Renal pelvis (tissue), 4 donors: Measurements from ENCODE around the gene CLMN. TPM values are rescaled to one million over a fixed set of nuclear protein-coding genes. Genes with fewer than 3 reads are reported as not detected.
A peak's percentile ranks its signal among the peaks of the same experiment; 100 is the strongest.
"Not testable (repeated sequence)": the region's sequence is repeated elsewhere in the genome, so short reads cannot be mapped to it uniquely, and the experiment has no call there.

ENCODE experiments used
- DNase-seq: peaks from one replicate; pipeline ENCODE4 v3.0.0-alpha.2; 2013
- polyA plus RNA-seq, 3 donors: library from polyadenylated mRNA; unstranded; fragments of 120-200 nt; gene quantifications; one replicate each; pipeline ENCODE4 v1.2.1, GENCODE V29; 2013; ENCODE audit not compliant: insufficient read length in 3 of 3

Gene CLMN
- polyA plus RNA-seq, 3 donors: 18.2 to 41.5 (median 30.6) TPM

DNA sequence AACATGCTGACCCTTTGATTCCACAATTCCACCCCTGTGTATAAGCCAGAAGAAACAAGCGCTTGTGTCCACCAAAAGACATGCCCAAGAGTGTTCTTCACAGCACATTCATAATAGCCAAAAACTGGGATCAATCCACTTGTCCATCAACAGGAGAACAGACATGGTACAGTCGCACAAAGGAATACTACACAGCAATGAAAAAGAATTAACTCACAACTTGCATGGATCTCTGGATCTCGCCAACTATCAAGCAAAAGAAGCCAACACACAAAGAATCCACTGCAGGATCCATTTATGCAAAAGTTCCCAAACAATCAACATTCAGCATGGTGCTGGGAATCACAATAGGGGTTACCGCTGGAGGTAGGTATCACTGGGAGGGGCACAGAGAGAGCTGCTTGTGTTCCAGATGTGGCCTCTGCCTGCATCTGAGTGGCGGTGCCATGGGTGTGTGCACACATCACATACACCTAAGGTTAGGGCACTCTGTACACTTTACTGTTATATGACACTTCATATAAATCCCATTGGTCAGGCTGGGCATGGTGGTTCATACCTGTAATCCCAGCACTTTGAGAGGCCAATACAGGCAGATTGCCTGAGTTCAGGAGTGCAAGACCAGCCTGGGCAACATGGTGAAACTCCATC, 30.9 kb downstream of the CLMN start:
- no peak for DNase-seq

DNA sequence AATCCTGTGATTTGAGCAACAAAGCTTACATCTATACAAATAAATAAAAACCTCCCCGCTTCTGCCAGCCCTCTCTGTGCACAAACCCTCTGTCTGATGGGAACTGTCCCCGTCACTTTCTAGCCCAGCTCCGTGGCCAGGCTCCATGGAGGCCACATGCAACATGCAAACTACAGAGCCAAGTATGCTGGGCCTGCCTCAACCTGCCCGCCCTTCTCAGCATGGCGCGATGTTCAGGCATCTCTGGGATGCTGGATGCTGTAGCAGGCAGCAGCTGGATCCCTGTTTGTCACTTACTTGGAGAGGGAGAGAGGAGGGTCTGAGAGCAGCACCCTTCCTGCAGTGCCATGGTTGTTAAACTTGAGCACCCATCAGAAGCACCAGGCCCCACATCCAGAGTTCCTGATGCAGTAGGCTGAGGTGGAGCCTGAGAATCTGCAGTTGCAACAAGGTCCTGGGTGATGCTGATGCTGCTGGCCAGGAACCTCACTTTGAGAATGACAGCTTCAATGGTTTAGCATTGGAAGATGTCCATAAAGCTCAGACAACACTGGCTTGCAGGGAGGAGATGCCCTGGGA, 32.4 kb downstream of the CLMN start:
- DNase-seq: no peak

DNA sequence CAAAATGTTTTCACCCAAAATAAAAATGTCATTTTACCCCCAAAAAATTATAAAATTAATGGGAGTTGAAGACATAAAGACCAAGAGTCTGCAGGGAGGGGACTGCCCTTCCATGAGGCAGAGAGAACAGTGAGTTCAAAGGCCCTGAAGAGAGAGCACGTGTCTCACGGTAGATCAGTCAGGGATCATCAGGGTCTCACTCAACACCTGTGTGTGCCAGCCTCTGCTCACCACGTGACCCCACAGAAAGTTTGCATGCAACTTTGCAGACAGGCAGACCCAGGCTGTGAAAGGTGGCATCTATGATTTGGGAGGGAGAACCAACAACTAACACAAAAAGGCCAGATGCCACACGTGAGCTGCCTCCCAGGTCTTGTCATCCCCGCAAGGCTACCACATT, 33.1 kb downstream of the CLMN start:
- DNase-seq: no peak

DNA sequence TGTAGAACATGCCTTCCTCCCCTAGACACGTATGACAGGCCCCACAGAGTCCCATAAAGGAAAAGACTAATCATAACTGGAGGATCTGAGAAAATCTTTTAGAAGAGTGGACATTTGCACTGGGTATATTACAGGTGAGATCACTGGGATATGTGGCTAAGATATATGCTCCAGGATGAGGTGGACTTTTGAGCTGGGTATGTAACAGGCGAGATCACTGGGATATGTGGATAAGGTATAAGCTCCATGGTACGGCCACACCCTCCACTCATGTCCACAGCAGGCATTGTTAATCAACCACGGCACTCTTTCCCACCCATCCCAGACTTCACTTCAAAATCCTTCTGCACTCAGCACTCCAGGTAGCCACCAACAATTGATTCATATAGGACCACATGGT, 34.1 kb downstream of the CLMN start:
- DNase-seq: no peak

DNA sequence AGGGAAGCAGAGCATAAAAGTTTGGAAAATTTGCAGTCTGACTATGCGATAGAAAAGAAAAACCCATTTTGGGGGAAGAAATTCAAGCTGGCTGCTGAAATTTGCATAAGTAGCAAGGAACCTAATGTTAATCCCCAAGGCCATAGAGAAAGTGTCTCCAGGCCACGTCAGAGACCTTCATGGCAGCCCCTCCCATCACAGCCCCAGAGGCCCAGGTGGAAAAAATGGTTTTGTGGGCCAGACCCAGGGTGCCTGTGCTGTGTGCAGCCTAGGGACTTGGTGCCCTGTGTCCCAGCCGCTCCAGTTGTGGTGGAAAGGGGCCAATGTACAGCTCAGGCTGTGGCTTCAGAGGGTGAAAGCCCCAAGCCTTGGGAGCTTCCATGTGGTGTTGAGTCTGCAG, 35.9 kb downstream of the CLMN start:
- not testable (repeated sequence) for DNase-seq

DNA sequence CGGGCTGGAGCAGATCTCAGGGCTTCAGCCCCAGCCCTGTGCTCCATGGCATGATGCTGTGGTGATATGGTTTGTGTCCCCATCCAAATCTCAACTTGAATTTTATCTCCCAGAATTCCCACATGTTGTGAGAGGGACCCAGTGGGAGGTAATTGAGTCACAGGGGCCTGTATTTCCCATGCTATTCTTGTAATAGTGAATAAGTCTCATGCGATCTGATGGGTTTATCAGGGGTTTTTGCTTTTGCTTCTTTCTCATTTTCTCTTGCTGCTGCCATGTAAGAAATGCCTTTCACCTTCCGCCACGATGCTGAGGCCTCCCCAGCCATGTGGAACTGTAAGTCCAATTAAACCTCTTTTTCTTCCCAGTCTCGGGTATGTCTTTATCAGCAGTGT, 36.7 kb downstream of the CLMN start:
- DNase-seq: not testable (repeated sequence)

DNA sequence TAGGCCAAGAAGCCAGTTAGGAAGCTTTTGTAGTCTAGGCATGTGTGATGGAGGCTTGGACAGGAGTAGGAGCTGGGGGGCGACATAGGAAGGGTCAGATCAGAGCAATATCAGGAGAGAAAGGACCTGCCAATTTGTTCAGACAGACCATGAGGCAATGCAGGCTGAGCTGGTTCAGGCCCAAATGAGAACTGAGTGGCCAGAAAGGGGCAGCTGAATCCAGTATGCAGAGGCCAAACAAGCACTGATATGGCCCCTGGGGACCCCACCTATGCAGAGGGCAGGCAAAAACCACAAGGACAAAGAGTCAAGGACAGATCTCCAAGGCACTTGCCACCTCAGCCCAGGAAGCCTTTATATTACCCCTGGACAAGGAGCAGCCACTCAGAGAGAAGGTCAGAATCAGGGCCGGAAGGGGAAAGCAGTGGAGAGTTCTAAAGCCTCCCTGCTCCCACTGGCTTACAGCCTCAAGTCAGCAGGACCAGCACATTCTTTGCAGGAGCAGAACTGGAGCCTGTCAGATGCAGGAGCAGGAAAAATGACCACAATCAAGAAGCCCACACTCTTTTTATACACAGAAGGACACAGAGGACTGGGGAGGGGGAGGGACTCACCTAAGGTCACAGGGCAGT, 37.2 kb downstream of the CLMN start:
- DNase-seq: no peak

DNA sequence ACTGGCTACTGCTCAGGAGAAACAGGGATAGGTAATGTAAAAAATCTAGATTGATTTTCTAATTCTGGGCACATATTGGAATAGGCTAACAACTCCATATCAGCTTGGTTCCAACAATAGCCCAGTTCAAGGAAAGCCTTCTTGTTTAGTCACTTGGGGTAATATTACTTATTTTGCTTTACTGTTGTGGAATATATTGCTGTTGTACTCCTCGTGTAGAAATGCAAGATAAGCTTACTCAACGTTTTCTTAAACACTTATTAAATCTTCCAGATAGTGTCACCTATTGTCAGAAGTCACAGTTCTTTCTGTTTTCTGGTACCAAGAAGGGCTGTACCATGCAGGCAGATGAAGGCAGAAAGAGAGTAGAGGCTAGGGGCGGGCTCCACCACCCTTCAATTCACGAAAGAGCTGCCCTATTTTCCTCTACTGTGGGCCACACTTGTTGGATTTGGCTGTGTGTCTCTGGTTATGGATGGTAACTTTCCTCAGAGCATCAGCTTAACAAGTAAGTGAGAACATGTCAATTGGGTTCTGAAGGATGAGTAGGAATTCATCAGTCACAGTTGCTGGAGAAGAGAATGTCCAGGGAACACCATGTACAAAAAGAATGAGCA, 38.0 kb downstream of the CLMN start:
- DNase-seq: no peak

DNA sequence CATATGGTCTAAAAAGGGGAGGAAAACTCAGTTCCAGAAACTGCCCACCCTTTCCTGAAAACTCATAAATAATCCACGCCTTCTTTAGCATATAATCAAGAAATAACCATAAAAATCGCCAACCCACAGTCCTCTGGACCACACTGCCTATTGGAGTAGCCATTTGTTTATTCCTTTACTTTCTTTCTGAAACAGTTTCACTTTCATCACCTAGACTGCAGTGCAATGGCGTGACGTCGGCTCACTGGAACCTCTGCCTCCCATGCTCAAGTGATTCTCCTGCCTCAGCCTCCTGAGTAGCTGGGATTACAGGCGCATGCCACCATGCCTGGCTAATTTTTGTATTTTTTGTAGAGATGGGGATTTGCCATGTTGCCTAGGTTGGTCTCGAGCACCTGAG, 44.2 kb downstream of the CLMN start:
- no peak for DNase-seq

DNA sequence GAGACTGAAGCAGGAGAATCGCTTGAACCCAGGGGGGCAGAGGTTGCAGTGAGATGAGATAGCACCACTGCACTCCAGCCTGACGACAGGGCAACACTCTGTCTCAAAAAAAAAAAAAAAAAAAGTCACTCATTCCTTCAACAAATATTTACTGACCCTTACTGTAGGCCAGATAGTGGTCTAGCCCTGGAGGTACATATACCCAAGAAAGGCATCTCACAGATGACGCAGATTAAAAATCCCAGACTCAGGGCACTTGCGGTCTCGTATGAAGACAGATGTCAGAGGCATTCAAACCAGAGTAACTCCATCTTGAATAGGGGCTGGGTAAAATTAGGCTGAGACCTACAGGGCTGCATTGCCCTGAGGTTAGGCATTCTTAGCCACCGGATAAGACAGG, 44.8 kb downstream of the CLMN start:
- DNase-seq: no peak

DNA sequence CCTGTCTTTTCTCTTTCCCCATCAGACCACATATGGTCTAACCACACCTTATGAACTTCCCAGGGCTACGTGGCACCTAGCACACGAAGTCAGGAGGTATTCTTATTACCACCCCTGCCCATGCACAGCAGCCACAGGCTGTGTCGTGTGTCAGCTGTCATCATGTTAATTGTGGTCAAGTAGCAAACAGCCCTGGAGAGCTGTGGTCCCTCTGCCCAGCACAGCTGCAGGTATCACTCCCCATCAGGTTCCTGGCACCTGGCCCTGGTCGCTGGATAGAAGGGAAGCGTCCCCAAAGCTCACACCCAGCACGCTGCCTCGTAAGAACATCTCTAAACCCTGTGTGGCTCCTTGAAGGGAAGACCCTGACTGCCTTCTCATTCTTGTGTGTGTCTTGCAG, 45.4 kb downstream of the CLMN start:
- DNase-seq: no peak

DNA sequence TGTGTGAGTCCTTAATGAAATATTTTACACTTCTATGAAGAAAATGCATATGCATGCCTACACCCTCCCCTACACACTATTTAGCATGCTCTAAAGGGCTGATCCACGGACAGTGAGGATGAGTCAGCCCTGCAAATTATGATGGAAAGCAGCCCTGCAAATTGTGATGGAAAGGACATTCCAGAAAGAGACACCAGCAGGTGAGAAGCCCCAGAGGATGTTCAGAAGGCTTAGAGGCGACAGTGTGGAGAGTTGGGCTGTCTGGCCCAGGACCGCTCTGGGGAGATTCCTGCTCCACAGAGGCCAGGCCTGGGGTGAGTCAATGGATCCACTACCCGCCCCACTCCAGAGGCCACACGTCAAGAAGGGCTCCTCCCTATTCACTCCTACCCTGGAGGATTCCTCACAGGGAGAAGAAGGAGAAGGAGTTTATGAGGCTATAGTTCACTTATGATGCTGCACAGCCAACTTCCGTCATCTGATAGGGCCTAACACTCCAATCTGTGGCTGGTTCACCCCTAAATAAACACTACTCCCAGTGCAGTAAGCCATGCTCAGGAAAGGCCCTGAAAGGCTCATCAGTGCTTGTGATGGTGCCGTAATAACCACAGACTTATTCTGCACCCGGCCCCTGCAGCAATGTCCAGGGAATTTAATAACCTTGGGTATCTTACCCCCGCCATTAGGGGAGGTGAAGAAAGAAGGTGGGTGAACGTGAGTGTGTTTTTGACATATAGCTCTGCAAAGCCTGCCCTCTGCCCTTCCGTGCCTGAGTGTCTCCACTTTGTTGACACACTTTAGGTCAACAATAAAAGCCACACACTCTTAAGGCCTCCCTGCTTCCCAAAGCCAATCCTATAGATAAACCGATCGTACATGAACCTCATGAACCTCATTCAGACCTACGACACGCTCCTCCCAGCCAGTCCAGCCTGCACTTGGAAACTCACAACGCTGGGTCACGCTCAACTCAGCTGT, 46.4 kb downstream of the CLMN start:
- DNase-seq: no peak

DNA sequence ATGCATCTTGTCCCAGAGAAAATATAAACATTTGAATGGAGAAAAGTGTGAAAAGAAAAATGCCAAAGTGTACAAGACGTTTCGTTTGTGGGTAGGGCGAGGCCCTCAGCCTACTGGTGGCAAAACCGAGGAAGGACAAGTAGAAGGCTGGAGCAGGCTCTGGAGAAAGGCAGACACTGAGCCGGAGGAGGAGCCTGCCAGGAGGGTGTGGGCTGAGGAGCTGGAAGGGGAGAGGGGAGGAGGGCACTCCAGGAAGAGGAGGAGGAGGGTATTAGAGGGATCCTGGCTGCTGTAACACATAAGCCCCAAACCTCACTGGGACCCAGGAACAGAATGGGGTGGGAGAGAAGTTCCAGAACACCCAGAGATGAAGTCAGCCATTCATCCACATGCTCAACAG, 47.7 kb downstream of the CLMN start:
- no peak for DNase-seq

DNA sequence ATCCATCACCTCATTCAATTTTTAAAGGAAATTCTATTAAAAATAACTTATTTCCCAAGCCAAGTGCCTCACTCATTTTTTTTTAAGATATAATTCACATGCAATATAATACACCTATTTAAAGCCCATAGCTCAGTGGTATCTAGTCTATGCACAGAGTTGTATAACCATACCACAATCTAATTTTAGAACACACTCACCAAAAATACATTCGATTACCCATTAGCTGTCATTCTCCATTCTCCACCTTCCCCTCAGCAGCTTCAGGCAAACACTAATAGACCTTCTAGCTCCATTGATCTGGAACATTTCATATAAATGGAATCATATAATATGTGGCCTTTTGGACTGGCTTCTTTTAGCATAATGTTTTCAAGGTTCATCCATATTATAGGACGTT, 49.5 kb downstream of the CLMN start:
- no peak for DNase-seq

DNA sequence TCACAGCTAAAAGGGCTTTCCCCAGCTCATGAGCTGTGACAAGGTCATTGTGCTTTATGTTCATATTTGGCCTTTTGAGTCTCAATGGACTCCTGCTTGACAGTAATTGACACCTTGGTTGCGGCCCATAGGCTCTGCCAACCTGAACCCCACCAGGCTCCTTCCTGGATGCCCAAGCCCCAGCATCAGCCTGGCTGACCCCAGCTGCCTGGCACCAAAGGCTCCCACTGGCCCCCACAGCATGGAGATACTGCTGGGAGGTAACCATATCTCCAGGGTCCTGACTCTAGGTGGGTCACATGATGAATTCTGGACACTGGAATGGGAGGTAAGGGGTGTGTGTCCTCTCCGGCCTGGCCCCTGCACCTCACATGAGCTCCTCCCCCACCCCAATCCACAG, 50.2 kb downstream of the CLMN start:
- no peak for DNase-seq

DNA sequence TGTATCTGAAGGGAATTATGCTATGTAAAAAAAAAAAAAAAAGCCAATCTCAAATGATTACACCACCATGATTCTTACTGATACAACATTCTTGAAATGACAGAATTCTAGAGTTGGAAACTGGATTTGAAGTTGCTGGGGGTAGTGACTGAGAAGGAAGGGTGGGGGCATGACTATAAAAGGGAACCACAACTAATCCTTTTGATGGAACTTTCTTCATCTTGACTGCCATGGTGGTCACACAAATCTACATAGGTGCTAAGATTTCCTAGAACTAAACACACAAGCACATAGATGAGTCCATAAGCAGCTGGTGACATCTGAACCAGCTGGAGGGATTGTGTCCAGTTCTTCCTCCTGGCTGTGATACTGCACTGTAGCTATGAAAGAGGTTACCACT, 51.4 kb downstream of the CLMN start:
- DNase-seq: no peak

DNA sequence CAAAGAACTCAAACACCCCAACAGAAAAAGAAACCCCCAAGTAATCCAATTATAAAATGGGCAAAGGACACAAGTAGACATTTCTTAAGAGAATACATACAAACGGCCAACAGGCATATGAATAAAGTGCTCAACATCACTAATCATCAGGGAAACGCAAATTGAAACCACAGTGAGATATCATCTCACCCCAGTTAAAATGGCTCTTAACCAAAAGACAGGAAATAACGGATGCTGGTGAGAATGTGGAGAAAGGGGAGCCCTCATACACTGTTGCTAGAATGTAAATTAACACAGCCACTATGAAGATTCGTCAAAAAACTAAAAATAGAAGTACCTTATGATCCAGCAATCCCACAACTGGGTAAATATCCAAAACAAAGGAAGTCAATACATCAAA, 52.4 kb downstream of the CLMN start:
- DNase-seq: no peak

DNA sequence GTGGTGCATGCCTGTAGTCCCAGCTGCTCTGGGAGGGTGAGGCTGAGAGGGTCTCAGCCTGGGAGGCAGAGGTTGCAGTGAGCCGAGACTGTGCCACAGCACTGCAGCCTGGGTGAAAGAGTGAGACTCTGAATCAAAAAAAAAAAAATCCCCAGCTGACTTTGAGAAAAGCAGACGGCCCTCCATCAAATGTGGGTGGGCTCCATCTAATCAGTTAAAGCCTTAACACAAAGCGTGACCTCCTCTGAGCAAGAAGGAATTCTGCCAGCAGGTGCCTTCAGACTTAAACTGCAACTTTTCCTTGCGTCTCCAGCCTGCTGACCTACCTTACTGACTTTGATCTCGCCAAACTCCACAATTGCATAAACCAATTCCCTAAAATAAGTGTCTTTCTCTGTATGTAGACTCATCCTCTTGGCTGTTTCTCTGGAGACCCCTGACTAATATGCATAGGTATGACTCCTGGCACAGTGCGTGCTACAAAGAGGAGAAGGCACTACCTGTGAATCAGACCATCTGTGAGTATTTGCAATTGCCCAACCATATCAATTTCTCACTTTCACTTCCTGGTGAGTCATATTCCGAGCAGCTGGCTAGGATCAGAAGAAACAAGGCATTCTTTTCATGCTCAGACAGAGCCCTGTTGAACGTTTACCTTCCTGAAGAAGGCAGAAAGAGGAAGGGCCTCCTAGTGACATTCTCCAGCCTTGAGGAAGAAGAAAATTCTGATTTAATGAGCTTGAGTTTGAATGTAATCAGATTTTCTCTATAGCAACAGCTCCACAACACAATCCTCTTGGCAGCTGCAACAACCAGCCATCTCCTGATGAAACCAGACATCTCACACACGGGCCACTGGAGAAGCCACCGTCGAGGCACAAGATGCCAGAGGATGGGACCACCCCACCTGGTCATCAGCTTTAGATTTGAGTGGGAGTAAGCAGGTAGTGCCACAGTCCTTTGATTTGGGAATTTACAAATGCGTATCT, 54.3 kb downstream of the CLMN start:
- DNase-seq: peak; percentile 75

DNA sequence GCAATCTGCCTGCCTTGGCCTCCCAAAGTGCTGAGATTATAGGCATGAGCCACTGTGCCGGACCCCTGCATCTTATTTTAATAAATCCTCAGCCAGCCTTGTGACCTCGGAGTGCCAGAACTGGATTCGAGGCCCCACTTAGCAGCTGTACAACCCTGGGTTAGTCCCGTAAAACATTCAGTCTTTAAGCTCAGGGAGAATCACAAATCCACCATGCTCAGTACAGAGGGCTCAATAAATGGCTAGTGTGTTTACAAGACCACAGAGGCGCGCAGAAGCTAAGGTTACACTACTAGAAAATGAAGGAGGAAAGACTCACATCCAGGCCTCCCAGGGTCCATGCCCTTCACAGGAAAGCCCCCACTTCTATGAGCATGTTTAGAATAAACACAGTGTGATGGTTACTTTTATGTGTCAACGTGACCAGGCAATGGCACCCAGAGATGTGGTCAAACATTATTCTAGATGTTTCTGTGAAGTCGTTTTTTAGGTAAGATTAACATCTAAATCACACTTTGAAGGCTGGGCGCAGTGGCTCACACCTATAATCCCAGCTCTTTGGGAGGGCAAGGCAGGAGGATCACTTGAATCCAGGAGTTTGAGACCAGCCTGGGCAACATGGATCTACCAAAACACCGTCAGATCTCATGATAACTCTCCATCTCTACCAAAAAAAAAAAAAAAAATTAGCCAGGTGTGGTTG, 55.3 kb downstream of the CLMN start:
- DNase-seq: no peak
